Activated CD4-positive, alpha-beta T cell treated with anti-CD3 and anti-CD28 coated beads for 36 hours (primary cell): ENCODE results near the gene PARP15. TPM values are rescaled to one million over a fixed set of nuclear protein-coding genes. Genes with fewer than 3 reads are reported as not detected.

ENCODE experiments used
- ATAC-seq: fragments of 200-7000 bp; cut with Tn5 transposase; one replicate; pipeline ENCODE4 v1.10.0; 2021; ENCODE audit warnings: mild to moderate bottlenecking, moderate library complexity
- CTCF ChIA-PET: fragments of 350-600 bp; sonication (Branson Sonifier 250); formaldehyde crosslinking; loops from one replicate; lab custom pipeline; 2021; ENCODE audit warnings: antibody characterized with exemption; lab: Charles Lee
- POLR2A ChIA-PET: fragments of 350-600 bp; sonication (Branson Sonifier 250); formaldehyde crosslinking; loops from one replicate; lab custom pipeline; 2021; ENCODE audit warnings: antibody characterized with exemption, inconsistent platforms; lab: Charles Lee
- DNase-seq: peaks from one replicate; pipeline ENCODE4 v3.0.0-alpha.2; 2020
- H3K27ac Mint-ChIP-seq: one replicate; pipeline ENCODE4 v1.8.0; 2021; ENCODE audit warnings: mixed read lengths
- H3K27me3 Mint-ChIP-seq: one replicate; pipeline ENCODE4 v1.8.0; 2021; ENCODE audit warnings: mixed read lengths
- H3K36me3 Mint-ChIP-seq: one replicate; pipeline ENCODE4 v1.8.0; 2021; ENCODE audit warnings: low read depth, mixed read lengths
- H3K4me1 Mint-ChIP-seq: one replicate; pipeline ENCODE4 v1.8.0; 2021; ENCODE audit warnings: mixed read lengths
- H3K4me3 Mint-ChIP-seq: one replicate; pipeline ENCODE4 v1.8.0; 2021; ENCODE audit warnings: mild to moderate bottlenecking, moderate library complexity, mixed read lengths
- H3K9me3 Mint-ChIP-seq: one replicate; pipeline ENCODE4 v1.8.0; 2021; ENCODE audit warnings: low read depth, mixed read lengths
- intact Hi-C, 2 experiments: fragments of 100-400 bp; cut with DNase I in 1 of 2; cut with micrococcal nuclease in 1 of 2; formaldehyde crosslinking; loops; one replicate each; pipeline versions ENCODE4 v1.14.2 to v1.15.1; 2022 to 2024; cut with DNase I, micrococcal nuclease
- total RNA-seq, 2 experiments: library from RNA; stranded (reverse); gene quantifications; one replicate each; pipeline ENCODE4 v1.2.3, GENCODE V29; 2021

The PARP15 gene
- total RNA-seq, 2 experiments from 2014 or later = 7.8 to 8.7 TPM

- Mint-ChIP-seq H3K36me3 (peaks cover 12% of the 10 kb centered on the region), H3K27me3 (no peaks in the 10 kb centered on the region), H3K9me3 (no peaks in the 10 kb centered on the region), H3K27ac (no peak overlapping the region), H3K4me3 (no peak overlapping the region), H3K4me1 (peaks cover 33% of the 10 kb centered on the region)
- ChIA-PET POLR2A (no interaction called here), CTCF (no interaction called here)
- intact Hi-C loops = no loop called here
- ATAC-seq (no peak), DNase-seq (no peak)
Observed at GRCh38 chr3:122589297-122589696, 11.8 kb downstream of the PARP15 start.

DNA sequence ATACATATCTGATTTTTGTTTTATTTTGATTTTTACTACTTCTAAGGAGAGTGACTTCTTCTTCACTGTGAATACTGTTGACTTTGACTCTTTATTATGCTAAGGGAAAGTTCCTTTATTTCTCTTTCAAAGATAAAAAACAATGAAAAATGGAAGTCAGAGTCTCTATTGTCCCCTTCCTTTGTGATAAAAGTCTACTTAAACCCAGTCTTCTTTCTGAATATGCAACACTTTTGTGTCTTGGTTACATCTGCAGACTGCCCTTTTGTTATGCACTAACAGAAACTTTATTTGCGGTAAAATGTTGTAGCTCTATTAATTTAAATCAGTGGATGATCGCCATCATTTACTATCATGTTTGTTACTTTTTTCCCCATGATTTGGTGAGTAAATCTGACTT is 13.2 kb downstream of the PARP15 start:
- DNase-seq (no peak), ATAC-seq (no peak)
- peaks cover 25% of the 10 kb centered on the region for H3K4me1 Mint-ChIP-seq
- no peak overlapping the region for H3K4me3 Mint-ChIP-seq
- H3K27ac Mint-ChIP-seq = no peak overlapping the region
- H3K9me3 Mint-ChIP-seq = no peaks in the 10 kb centered on the region
- H3K36me3 Mint-ChIP-seq = peaks cover 11% of the 10 kb centered on the region
- H3K27me3 Mint-ChIP-seq = no peaks in the 10 kb centered on the region
- ChIA-PET CTCF (interaction anchor here (1.1 to 1.2 kb wide), 2 partner anchors 28 to 79 kb away, joined by 3 read pairs; no protein-coding TSS in a partner anchor), POLR2A (no interaction called here)
- intact Hi-C loops = no loop called here

DNA sequence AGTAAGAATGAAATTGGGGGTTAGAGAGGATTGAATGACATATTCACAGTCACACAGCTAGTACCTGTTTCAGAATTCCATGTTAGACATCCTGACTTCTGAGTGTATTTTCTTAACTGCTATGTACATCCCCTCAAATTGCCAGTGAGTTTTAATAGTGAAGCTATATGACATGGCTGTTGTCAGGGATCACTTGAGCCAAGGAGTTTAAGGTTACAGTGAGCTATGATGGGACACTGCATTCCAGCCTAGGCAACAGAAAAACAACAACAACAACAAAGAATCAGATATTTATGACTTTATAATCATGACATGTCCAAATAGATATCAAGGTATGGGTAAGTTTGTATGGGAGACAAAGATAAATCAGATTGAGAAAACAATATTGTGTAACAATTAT is 16.6 kb downstream of the PARP15 start:
- ChIA-PET POLR2A (no interaction called here), CTCF (no interaction called here)
- H3K27ac Mint-ChIP-seq = no peak overlapping the region
- ATAC-seq (no peak), DNase-seq (no peak)
- peaks cover 1% of the 10 kb centered on the region for H3K9me3 Mint-ChIP-seq
- intact Hi-C loops = no loop called here
- peaks cover 6% of the 10 kb centered on the region for H3K4me1 Mint-ChIP-seq
- H3K4me3 Mint-ChIP-seq = no peak overlapping the region
- no peaks in the 10 kb centered on the region for H3K27me3 Mint-ChIP-seq
- peaks cover 12% of the 10 kb centered on the region for H3K36me3 Mint-ChIP-seq

DNA sequence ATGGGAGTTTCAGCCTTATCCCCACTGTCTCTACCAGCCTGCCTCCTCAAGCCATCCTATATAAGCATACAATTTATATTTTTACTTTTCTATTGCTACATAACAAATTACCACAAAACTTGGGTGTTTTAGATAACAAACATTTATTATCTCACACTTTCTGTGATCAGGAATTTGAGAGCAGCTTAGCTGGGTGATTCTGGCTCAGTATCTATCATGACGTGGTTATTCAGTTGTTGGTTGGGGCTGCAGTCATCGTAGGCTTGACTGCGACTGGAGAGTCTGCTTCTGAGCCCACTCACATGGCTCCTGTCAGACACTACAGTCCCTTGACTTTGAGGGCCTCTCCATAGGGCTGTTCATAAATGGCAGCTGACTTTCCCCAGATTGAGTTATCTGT is 20.7 kb downstream of the PARP15 start:
- no peaks in the 10 kb centered on the region for H3K27me3 Mint-ChIP-seq
- no peak overlapping the region for H3K27ac Mint-ChIP-seq
- CTCF ChIA-PET = interaction anchor here (0.7 to 2.4 kb wide), 4 partner anchors 20 to 238 kb away, joined by 3 to 8 read pairs (median 3); no protein-coding TSS in a partner anchor
- H3K36me3 Mint-ChIP-seq = peaks cover 4% of the 10 kb centered on the region
- ATAC-seq = no peak
- intact Hi-C loops = no loop called here
- DNase-seq = no peak
- H3K9me3 Mint-ChIP-seq = peaks cover 1% of the 10 kb centered on the region
- POLR2A ChIA-PET = no interaction called here
- H3K4me1 Mint-ChIP-seq = peaks cover 3% of the 10 kb centered on the region
- H3K4me3 Mint-ChIP-seq = no peak overlapping the region

GRCh38 chr3:122598556-122598955 is 21.1 kb downstream of the PARP15 start:
- Mint-ChIP-seq H3K36me3 (peaks cover 6% of the 10 kb centered on the region), H3K4me3 (no peak overlapping the region), H3K27ac (no peak overlapping the region), H3K9me3 (peaks cover 1% of the 10 kb centered on the region), H3K27me3 (no peaks in the 10 kb centered on the region), H3K4me1 (peaks cover 5% of the 10 kb centered on the region)
- DNase-seq (no peak), ATAC-seq (no peak)
- ChIA-PET CTCF (interaction anchor here (0.7 to 2.4 kb wide), 4 partner anchors 20 to 238 kb away, joined by 3 to 8 read pairs (median 3); no protein-coding TSS in a partner anchor), POLR2A (no interaction called here)
- intact Hi-C loops = no loop called here

- Mint-ChIP-seq H3K36me3 (peaks cover 1% of the 10 kb centered on the region), H3K27ac (no peak overlapping the region), H3K9me3 (no peaks in the 10 kb centered on the region), H3K4me1 (peaks cover 7% of the 10 kb centered on the region), H3K27me3 (no peaks in the 10 kb centered on the region), H3K4me3 (no peak overlapping the region)
- ATAC-seq (no peak), DNase-seq (no peak)
- intact Hi-C loops = no loop called here
- CTCF ChIA-PET = no interaction called here
- POLR2A ChIA-PET = no interaction called here
Observed at GRCh38 chr3:122602011-122602710, 24.7 kb downstream of the PARP15 start.

DNA sequence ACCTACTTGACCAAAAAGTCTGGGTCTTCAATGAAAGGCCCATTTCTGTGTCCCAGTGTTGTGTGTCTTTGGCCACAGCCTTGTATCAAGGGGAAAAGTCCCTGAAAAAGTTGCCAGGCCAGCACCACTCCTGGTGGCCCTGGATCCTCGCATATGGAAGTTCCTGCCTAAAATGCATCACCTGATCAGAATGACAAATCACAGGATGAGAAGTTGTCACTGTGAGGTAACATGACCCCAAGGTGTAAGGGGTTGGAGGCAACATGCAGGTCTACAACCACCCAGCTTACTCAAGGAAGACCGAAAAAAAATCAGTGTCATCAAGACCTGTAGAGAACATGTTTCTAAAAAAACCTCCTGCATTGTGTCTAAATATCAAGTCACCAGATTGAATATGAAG is 25.6 kb downstream of the PARP15 start:
- Mint-ChIP-seq H3K9me3 (no peaks in the 10 kb centered on the region), H3K27ac (no peak overlapping the region), H3K27me3 (no peaks in the 10 kb centered on the region), H3K4me1 (peaks cover 7% of the 10 kb centered on the region), H3K36me3 (peaks cover 5% of the 10 kb centered on the region), H3K4me3 (no peak overlapping the region)
- ChIA-PET POLR2A (no interaction called here), CTCF (interaction anchor here (1.1 kb wide), 1 partner anchor 76 kb away, joined by 4 read pairs; no protein-coding TSS in a partner anchor)
- no peak for DNase-seq
- no peak for ATAC-seq
- intact Hi-C loops = no loop called here

DNA sequence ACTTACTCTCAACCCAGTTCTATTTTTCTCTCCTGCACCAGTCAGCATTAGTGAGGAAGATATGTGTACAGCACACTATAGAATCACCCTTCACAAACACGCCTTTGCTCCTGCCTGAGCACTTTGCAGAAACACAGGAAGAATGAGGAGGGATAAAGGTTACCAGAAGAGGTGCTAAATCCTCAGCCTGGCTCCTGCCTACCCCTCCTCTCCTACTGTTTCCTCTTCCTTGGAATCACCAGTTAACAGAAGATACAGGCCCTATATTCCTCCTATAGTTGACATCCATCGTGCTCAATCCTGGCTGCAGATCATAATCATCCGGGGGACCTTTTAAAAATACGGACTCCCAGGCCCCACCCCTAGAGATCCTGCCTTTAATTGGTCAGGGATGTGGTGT is 28.9 kb downstream of the PARP15 start:
- Mint-ChIP-seq H3K9me3 (peaks cover 8% of the 10 kb centered on the region), H3K36me3 (peaks cover 20% of the 10 kb centered on the region), H3K27me3 (no peaks in the 10 kb centered on the region), H3K4me1 (peaks cover 28% of the 10 kb centered on the region), H3K4me3 (no peak overlapping the region), H3K27ac (no peak overlapping the region)
- DNase-seq (no peak), ATAC-seq (no peak)
- POLR2A ChIA-PET = no interaction called here
- CTCF ChIA-PET = no interaction called here
- intact Hi-C loops = no loop called here

- intact Hi-C loops = no loop called here
- Mint-ChIP-seq H3K27ac (peak overlapping the region; percentile 78), H3K4me1 (peaks cover 24% of the 10 kb centered on the region), H3K9me3 (peaks cover 8% of the 10 kb centered on the region), H3K36me3 (peaks cover 34% of the 10 kb centered on the region), H3K27me3 (no peaks in the 10 kb centered on the region), H3K4me3 (no peak overlapping the region)
- ChIA-PET CTCF (no interaction called here), POLR2A (no interaction called here)
- DNase-seq (no peak), ATAC-seq (no peak)
Observed at GRCh38 chr3:122608916-122609315, 31.5 kb downstream of the PARP15 start.

- peak; percentile 27 for DNase-seq
- Mint-ChIP-seq H3K27ac (peak overlapping the region; percentile 85), H3K27me3 (no peaks in the 10 kb centered on the region), H3K4me3 (peak overlapping the region; percentile 25), H3K9me3 (peaks cover 8% of the 10 kb centered on the region), H3K4me1 (peaks cover 24% of the 10 kb centered on the region), H3K36me3 (peaks cover 34% of the 10 kb centered on the region)
- POLR2A ChIA-PET = interaction anchor here (0.5 to 1.0 kb wide), 4 partner anchors 11 to 949 kb away, joined by 3 to 6 read pairs (median 4); partner anchors contain the start of gene HCLS1
- CTCF ChIA-PET = interaction anchor here (0.5 to 1.2 kb wide), 5 partner anchors 33 to 333 kb away, joined by 3 to 5 read pairs (median 3); partner anchors contain the start of gene PARP15
- peak; percentile 95 for ATAC-seq
- intact Hi-C loops = loop anchor here (1.0 to 2.0 kb wide), 13 partner anchors 23 to 464 kb away; partner anchors contain the start of genes DTX3L (in 2 of the 2), PARP9 (in 2 of the 2) and PARP14 (in 1 of the 2)
Observed at GRCh38 chr3:122609798-122610559, 32.5 kb downstream of the PARP15 start.

DNA sequence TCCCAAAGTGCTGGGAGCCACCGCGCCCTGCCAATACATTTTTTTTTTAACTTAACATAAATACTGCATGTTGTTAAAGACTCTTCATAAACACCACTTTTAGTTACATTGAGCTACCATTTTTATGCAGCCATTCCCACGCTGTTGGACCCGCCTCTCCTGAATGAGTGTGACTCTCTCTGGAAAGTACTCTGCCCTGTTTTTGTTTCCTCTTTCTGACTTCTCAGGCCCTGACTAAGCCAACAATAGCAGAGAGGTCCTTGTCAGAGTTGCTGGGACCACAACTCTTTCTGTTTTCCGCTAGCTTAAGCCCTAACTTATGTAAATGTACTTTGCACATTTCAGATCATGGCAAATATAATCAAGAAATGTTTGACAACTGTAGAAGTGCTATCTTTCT is 35.2 kb downstream of the PARP15 start:
- ATAC-seq (no peak), DNase-seq (no peak)
- H3K9me3 Mint-ChIP-seq = peaks cover 8% of the 10 kb centered on the region
- H3K36me3 Mint-ChIP-seq = peaks cover 39% of the 10 kb centered on the region
- no peak overlapping the region for H3K4me3 Mint-ChIP-seq
- CTCF ChIA-PET = interaction anchor here (0.7 kb wide), 1 partner anchor 71 kb away, joined by 3 read pairs; no protein-coding TSS in a partner anchor
- intact Hi-C loops = no loop called here
- H3K4me1 Mint-ChIP-seq = peaks cover 24% of the 10 kb centered on the region
- H3K27me3 Mint-ChIP-seq = no peaks in the 10 kb centered on the region
- POLR2A ChIA-PET = interaction anchor here (0.7 kb wide), 1 partner anchor 57 kb away, joined by 4 read pairs; no protein-coding TSS in a partner anchor
- no peak overlapping the region for H3K27ac Mint-ChIP-seq
